ENCODE measurements around the gene MFAP4. TPM values are rescaled to one million over a fixed set of nuclear protein-coding genes. Genes with fewer than 3 reads are reported as not detected.

The MFAP4 gene
- total RNA-seq, 1 experiment from 2014 or later, result not detected

- Histone ChIP-seq H3K4me1 (ENCODE audit: insufficient read depth, low read length) (no peaks in the 10 kb centered on the region), H3K36me3 (ENCODE audit: low read depth, low read length) (no peaks in the 10 kb centered on the region), H3K9me3 (ENCODE audit: low read length) (no peaks in the 10 kb centered on the region), H3K9me2 (replicated peaks; ENCODE audit: low read length) (no peaks in the 10 kb centered on the region), H3K4me3 (ENCODE audit: low read length) (no peak overlapping the region), H4K20me1 (ENCODE audit: low read length) (no peaks in the 10 kb centered on the region), H2AFZ (ENCODE audit: low read length) (no peak overlapping the region), H3K79me2 (ENCODE audit: low read length) (no peaks in the 10 kb centered on the region), H3K27me3 (ENCODE audit: low read length) (no peaks in the 10 kb centered on the region), H3F3A (ENCODE audit: low read length, unreplicated experiment) (no peaks in the 10 kb centered on the region), H3K9ac (ENCODE audit: low read length) (no peak overlapping the region), H3K27ac (ENCODE audit: low read length) (no peak overlapping the region), H3K4me2 (ENCODE audit: low read length) (no peak overlapping the region)
- ATAC-seq (no peak), DNase-seq (no peak)
- TF ChIP-seq EZH2phosphoT487 (IDR thresholded peaks at IDR 0.05; ENCODE audit: borderline replicate concordance, low read length), result no peak
- TF ChIP-seq EZH2 (IDR thresholded peaks at IDR 0.05; ENCODE audit: low read length, unreplicated experiment), result no peak
- no peak for TF ChIP-seq CTCF (conservative IDR thresholded peaks at IDR 0.05; ENCODE audit: low read depth, low read length)
- BruUV-seq (replicated peaks), result no TSS peak
- POLR2A ChIA-PET (ENCODE audit: unreplicated experiment), result no interaction called here
- CTCF ChIA-PET, result no interaction called here
- intact Hi-C loops (cut with micrococcal nuclease), result no loop called here
Observed at GRCh38 chr17:19339341-19339815, 47.6 kb downstream of the MFAP4 start.

DNA sequence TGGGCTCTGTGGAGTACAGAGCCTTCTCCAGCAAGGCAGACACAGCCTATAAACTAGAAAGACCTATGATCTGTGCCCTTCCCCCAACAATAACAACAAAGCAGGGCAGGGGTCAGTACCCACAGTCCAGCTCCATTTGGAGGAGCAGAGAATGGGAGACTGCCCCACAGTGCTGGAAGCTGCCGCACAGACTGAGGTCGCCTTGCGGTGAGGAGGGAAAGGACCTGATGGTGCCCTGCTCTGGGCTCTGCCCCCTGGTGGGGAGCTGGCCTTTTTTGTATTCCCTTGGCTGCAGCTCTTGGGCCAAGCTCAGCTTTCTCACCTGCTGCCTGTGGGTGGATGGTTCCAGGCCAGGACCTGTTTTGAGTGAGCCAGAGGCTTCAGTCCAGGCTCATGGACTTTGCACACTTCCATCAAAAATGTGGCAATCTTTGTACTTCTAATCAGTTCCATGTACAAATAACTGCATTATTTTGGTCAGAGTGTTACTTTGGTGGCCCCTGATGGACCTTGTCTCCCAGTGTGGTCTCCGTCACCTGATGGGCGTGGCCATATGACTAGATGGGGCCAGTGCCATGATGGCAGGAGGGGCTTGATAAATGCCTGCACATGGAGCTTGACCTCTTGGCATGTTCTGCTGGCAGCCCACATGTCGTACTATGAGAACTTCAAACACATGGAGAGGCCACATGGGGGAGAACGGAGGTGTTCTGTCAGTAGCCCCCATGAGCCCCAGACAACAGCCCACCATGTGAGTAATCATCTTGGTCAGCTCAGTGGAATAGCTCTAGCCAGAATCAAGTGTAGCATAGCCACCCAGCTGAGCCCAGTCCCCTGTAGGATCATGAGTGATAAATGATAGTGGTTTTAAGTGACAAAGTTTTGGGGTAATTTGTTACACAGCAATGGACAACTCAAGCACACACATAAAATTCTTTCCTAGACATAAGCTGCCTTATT, 48.7 kb downstream of the MFAP4 start:
- DNase-seq, result peak; percentile 65
- TF ChIP-seq CTCF (conservative IDR thresholded peaks at IDR 0.05; ENCODE audit: low read depth, low read length), result peak; percentile 73
- no peak for TF ChIP-seq EZH2 (IDR thresholded peaks at IDR 0.05; ENCODE audit: low read length, unreplicated experiment)
- ChIA-PET CTCF (interaction anchor here (0.6 kb wide), 1 partner anchor 16 kb away, joined by 3 read pairs; no protein-coding TSS in a partner anchor), POLR2A (ENCODE audit: unreplicated experiment) (no interaction called here)
- no peak overlapping the region for H3K27ac ChIP-seq (ENCODE audit: low read length)
- intact Hi-C loops (cut with micrococcal nuclease), result no loop called here
- H3K9me2 ChIP-seq (replicated peaks; ENCODE audit: low read length), result no peaks in the 10 kb centered on the region
- H3K4me2 ChIP-seq (ENCODE audit: low read length), result no peak overlapping the region
- no TSS peak for BruUV-seq (replicated peaks)
- no peaks in the 10 kb centered on the region for H3K79me2 ChIP-seq (ENCODE audit: low read length)
- H2AFZ ChIP-seq (ENCODE audit: low read length), result no peak overlapping the region
- no peak overlapping the region for H3K9ac ChIP-seq (ENCODE audit: low read length)
- peak; percentile 80 for ATAC-seq
- H3F3A ChIP-seq (ENCODE audit: low read length, unreplicated experiment), result no peaks in the 10 kb centered on the region
- no peaks in the 10 kb centered on the region for H3K36me3 ChIP-seq (ENCODE audit: low read depth, low read length)
- no peaks in the 10 kb centered on the region for H4K20me1 ChIP-seq (ENCODE audit: low read length)
- H3K27me3 ChIP-seq (ENCODE audit: low read length), result no peaks in the 10 kb centered on the region
- H3K4me1 ChIP-seq (ENCODE audit: insufficient read depth, low read length), result no peaks in the 10 kb centered on the region
- no peaks in the 10 kb centered on the region for H3K9me3 ChIP-seq (ENCODE audit: low read length)
- H3K4me3 ChIP-seq (ENCODE audit: low read length), result no peak overlapping the region

DNA sequence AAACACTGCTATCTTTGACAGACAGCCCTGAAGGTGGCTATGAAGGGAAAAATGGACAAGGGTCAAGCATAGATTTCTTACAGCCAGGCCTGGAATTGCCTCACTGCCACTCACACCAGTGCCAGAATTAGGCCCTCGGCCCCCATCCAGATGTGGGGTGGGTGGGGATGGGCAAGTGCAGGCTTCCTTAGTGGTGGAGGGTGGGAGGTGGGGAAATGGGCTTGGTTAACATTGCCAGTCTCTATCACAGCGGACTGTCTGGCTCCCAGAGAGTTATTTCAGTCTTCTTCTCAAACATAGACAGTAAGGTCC, 49.3 kb downstream of the MFAP4 start:
- ATAC-seq (peak; percentile 27), DNase-seq (no peak)
- no peak overlapping the region for H3K4me3 ChIP-seq (ENCODE audit: low read length)
- H3K36me3 ChIP-seq (ENCODE audit: low read depth, low read length), result no peaks in the 10 kb centered on the region
- BruUV-seq (replicated peaks), result no TSS peak
- no peaks in the 10 kb centered on the region for H3K4me1 ChIP-seq (ENCODE audit: insufficient read depth, low read length)
- no peak for TF ChIP-seq CTCF (conservative IDR thresholded peaks at IDR 0.05; ENCODE audit: low read depth, low read length)
- TF ChIP-seq EZH2phosphoT487 (IDR thresholded peaks at IDR 0.05; ENCODE audit: borderline replicate concordance, low read length), result no peak
- no peak for TF ChIP-seq EZH2 (IDR thresholded peaks at IDR 0.05; ENCODE audit: low read length, unreplicated experiment)
- H3K27me3 ChIP-seq (ENCODE audit: low read length), result no peaks in the 10 kb centered on the region
- intact Hi-C loops (cut with micrococcal nuclease), result no loop called here
- no peaks in the 10 kb centered on the region for H3K9me2 ChIP-seq (replicated peaks; ENCODE audit: low read length)
- no peak overlapping the region for H3K27ac ChIP-seq (ENCODE audit: low read length)
- no peaks in the 10 kb centered on the region for H4K20me1 ChIP-seq (ENCODE audit: low read length)
- H3F3A ChIP-seq (ENCODE audit: low read length, unreplicated experiment), result no peaks in the 10 kb centered on the region
- no peak overlapping the region for H2AFZ ChIP-seq (ENCODE audit: low read length)
- ChIA-PET POLR2A (ENCODE audit: unreplicated experiment) (no interaction called here), CTCF (no interaction called here)
- H3K4me2 ChIP-seq (ENCODE audit: low read length), result no peak overlapping the region
- H3K9ac ChIP-seq (ENCODE audit: low read length), result no peak overlapping the region
- H3K9me3 ChIP-seq (ENCODE audit: low read length), result no peaks in the 10 kb centered on the region
- no peaks in the 10 kb centered on the region for H3K79me2 ChIP-seq (ENCODE audit: low read length)
